ENCODE results near the gene OR5H14.

- TF ChIP-seq POLR2A (IDR thresholded peaks at IDR 0.05; ENCODE audit: low read depth, low read length) (no peak), CTCF (IDR thresholded peaks at IDR 0.05 in 2 of 3, conservative IDR thresholded peaks at IDR 0.05 in 1 of 3; ENCODE audit: control insufficient read depth in 2 of 3, extremely low read depth in 1 of 3, insufficient read depth in 1 of 3, low read depth in 3 of 3, low read length in 3 of 3) (no peak), USF2 (IDR thresholded peaks at IDR 0.05; ENCODE audit: borderline replicate concordance, low read depth, low read length) (no peak), TAF1 (IDR thresholded peaks at IDR 0.05; ENCODE audit: borderline replicate concordance, low read depth, low read length) (no peak), SP1 (IDR thresholded peaks at IDR 0.05; ENCODE audit: low read depth, low read length) (no peak), GABPA (IDR thresholded peaks at IDR 0.05; ENCODE audit: low read depth) (no peak), ESRRA (IDR thresholded peaks at IDR 0.05; ENCODE audit: low read length) (no peak), MYC (IDR thresholded peaks at IDR 0.05; ENCODE audit: insufficient read depth, insufficient read length, insufficient replicate concordance, low read length, severe bottlenecking) (no peak), YY1 (IDR thresholded peaks at IDR 0.05; ENCODE audit: low read depth, low read length) (no peak)
Measured at GRCh38 chr3:98115717-98116116, 31.6 kb upstream of the OR5H14 start.

All from GM12878 (cell line).